Measurements from ENCODE around the gene C1QTNF2.

Gene C1QTNF2

DNA sequence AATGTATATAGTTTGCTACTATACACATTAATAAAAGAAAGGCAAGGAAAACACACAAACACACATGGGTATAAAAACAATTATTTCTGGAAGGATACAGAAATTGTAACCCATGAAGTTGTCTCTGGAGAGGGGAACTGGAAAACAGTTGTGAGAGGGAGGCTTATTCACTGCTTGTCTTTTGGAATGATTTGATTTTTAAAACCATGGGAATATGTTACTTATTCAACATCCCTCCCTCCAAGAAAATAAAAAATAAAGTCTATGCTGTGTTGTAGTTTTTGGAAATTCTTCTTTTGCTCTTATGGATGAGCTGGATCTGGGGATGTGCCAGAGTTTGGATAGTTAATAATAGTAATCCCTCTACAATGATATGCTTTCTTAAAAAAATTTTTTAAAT, 6.0 kb upstream of the C1QTNF2 start:
- FAIRE-seq = no peak
- no peak for DNase-seq (ENCODE audit: extremely low spot score, insufficient read length, low read depth)

GRCh38 chr5:160375701-160376100, 5.3 kb upstream of the C1QTNF2 start:
- DNase-seq (ENCODE audit: extremely low spot score, insufficient read length, low read depth) = no peak
- no peak for FAIRE-seq

- FAIRE-seq = no peak
- DNase-seq (ENCODE audit: extremely low spot score, insufficient read length, low read depth) = no peak
Observed at GRCh38 chr5:160375166-160375565, 4.7 kb upstream of the C1QTNF2 start.

DNA sequence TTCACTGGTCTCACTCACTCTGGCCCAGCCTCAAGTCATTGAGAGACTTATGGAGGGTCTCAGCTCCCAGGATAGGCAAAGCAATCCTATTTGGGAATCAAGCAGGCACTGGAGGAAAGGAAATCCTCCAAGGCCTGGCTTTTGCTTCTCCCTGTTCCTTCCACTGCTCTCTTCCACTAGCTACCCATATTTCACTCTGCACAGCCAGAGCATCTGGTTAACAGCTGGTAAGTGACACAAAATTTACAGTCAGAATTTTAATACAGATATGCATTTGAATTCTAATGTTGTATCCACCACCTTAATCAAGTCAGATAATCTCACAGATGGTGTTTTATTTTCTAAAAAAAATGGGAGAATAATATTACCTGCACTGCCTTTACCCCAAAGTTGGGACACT, 868 bp upstream of the C1QTNF2 start:
- DNase-seq (ENCODE audit: extremely low spot score, insufficient read length, low read depth) (no peak), FAIRE-seq (no peak)

DNA sequence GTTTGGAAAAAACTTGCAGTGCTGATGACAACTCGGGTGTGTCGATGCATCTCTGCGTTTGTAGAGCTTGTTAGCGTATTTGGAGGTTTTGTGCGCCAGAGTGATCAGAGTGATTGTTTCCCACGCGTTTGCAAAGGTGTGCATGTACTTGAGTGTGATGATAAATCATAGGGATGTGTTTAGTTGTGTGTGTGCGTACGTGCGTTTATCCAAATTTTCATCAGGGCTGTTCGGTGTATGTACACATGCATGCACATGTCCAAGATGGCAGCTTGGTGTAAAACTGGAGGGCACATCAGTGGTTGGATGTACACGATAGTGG, 248 bp upstream of the C1QTNF2 start:
- no peak for FAIRE-seq

DNA sequence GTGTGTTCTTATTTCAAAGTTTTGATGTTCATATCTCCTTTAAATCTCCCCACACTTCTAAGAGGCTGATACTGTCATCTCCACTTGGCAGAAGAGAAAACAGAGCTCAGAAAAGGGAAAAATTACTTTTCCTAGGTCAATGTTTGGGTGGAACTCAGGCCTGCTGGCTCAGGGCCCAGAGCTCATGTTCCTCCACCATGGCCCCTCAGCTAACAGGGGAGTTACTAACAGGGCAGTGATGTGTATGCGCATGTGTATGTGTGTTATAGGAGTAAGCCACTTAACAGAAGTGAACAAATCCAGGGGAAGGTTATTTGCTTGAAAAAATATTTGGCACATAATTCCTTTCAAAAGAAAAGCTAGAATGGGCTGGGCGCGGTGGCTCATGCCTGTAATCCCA, 2.5 kb downstream of the C1QTNF2 start:
- no peak for DNase-seq (ENCODE audit: extremely low spot score, insufficient read length, low read depth)
- no peak for FAIRE-seq

More for the DNA sequence above, 248 bp upstream of the C1QTNF2 start:
- no peak for DNase-seq (ENCODE audit: extremely low spot score, insufficient read length, low read depth)

GRCh38 chr5:160367261-160367660, 3.2 kb downstream of the C1QTNF2 start:
- DNase-seq (ENCODE audit: extremely low spot score, insufficient read length, low read depth) (no peak), FAIRE-seq (no peak)

DNA sequence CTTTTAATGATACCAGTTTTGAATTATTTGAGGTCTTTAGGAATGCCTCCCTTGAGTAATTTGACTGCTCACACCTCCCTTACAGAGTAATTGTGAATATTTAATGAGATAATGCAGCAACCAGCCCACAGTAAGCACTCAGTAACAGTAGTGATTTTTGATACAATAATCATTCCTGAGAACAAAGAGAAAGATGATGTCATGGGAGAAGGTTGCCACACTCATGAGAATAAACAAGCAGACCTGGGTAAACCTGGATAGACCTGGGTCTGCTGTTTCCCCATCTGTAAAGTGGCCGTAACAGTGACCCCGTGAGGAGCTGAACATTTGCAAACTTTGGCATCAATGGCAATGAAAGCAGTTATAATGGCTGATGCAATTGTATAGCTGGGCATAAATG, 4.2 kb downstream of the C1QTNF2 start:
- no peak for FAIRE-seq

DNA sequence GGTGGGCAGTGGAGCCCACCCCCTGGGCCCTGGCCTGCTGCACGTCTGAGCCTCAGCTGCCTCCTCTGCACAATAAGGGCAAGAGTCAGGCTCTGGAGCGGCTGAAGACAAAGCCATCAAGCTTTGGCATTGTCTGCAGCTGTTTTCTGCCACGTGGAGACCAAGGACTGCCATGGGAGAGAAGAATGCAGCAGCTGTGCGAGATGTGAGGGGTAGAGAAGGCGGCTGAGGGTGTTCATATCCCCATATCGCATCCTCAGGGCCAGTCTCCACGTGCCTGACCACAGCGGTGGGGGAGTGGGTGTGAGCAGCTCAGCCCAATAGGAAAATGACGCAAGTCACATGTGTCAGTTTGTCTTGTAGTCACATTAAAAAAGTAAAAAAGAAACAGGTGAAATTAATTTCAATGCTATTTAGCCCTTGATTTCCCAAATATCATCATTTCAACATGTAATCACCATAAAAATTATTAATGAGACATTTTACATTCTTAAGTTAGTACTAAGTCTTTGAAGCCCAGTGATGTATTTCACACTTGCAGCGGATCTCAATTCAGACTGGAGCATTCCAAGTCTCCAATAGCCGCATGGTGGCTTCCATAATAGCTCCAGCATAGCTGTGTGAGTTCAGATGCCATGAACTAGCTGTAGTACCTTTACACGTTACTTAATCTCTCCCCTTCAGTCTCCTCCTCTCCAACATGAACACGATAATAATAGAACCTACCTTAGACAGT, 6.6 kb downstream of the C1QTNF2 start:
- DNase-seq (ENCODE audit: extremely low spot score, insufficient read length, low read depth) (no peak), FAIRE-seq (no peak)

More for the DNA sequence above, 4.2 kb downstream of the C1QTNF2 start:
- DNase-seq (ENCODE audit: extremely low spot score, insufficient read length, low read depth) = no peak

DNA sequence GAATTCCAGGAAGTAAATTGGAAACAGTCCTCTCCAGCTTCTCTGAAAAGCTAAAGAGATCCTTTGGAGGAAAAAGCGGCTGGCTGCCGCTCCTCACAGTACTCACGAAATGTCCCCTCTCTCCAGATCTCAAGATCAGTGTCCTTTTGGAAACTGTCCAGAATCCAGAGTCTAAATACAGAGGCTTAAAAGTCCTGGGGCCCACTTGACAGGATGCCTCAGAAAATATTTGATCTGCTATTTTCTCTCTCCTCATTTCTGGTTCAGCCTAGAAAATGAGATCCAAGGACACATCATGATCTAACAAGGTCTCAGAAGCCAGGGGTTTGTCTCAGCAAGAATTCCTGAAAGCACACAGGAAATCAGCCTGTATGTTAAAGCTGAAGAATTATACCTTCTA, 7.2 kb downstream of the C1QTNF2 start:
- FAIRE-seq (no peak), DNase-seq (ENCODE audit: extremely low spot score, insufficient read length, low read depth) (no peak)

DNA sequence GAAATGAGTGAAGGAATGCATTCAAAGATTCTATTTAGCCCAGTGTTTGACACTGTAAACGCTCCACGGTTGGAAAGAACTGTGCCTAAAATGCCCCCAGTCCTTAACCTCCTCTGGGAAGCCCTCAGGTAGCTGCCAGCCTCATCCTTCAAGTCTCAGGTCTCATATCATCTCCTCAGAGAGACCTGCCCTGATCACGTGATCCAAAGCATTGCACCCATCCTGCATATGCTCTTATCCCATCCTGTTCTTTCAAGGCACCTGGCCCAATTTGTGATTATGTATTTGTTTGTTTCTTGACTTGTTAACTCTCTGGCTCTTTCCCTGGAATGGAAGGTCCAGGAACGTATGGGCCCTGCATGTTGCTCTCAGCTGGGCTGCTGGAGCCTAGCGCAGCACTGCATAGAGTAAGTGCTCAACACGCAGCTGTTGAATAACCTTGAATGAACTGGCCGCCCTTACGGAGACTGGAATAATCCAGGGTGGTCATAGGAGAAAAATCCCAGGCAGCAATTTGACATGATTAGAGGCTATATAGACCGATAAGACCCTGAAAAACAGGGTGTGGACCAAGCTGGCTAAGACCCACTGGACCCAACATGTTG, 8.7 kb downstream of the C1QTNF2 start:
- FAIRE-seq (no peak), DNase-seq (ENCODE audit: extremely low spot score, insufficient read length, low read depth) (no peak)

- FAIRE-seq (no peak), DNase-seq (ENCODE audit: extremely low spot score, insufficient read length, low read depth) (no peak)
Observed at GRCh38 chr5:160360310-160360709, 10.1 kb downstream of the C1QTNF2 start.

GRCh38 chr5:160359816-160360215, 10.6 kb downstream of the C1QTNF2 start:
- no peak for FAIRE-seq

DNA sequence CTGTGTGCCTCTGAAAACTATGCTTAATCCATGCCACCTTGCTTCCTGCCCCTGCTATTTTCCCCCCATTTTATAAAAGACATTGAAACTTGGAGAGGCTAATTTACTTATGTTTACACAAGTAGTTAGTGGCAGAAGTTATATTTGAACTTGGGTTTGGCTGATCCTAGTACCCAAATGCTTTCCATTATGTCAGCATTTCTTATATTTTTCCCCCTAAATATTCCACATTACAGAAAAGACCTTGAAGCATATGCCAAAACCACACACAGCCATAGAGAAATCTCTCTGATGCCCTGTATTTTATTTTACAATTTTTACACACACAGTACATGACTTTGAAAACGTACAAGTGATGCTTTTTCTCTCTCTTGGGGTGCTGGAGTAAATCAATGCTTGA, 11.2 kb downstream of the C1QTNF2 start:
- no peak for DNase-seq (ENCODE audit: extremely low spot score, insufficient read length, low read depth)
- no peak for FAIRE-seq

More at GRCh38 chr5:160359816-160360215, 10.6 kb downstream of the C1QTNF2 start:
- DNase-seq (ENCODE audit: extremely low spot score, insufficient read length, low read depth) = no peak

- no peak for DNase-seq (ENCODE audit: extremely low spot score, insufficient read length, low read depth)
- FAIRE-seq = no peak
Observed at GRCh38 chr5:160357861-160358411, 12.5 kb downstream of the C1QTNF2 start.

DNA sequence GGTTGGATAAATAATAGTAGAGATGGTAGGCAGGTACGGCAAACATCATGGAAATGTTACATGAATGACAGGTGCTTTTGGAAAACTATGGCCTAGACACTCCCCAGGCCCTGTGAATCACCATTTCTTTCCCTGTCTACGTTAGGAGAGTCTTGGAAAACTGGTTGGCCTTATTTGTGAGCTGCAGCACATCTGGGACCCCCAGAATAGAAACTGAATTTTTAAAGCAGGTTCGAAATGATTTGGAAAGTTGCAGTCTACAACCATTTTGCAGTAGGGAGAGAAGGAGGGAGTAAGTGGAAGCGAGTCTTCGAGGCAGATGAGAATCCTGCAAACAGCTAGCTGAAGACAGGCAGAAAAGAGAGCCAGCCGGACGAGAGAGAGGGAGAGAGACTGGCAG, 13.0 kb downstream of the C1QTNF2 start:
- DNase-seq (ENCODE audit: extremely low spot score, insufficient read length, low read depth) (no peak), FAIRE-seq (no peak)

DNA sequence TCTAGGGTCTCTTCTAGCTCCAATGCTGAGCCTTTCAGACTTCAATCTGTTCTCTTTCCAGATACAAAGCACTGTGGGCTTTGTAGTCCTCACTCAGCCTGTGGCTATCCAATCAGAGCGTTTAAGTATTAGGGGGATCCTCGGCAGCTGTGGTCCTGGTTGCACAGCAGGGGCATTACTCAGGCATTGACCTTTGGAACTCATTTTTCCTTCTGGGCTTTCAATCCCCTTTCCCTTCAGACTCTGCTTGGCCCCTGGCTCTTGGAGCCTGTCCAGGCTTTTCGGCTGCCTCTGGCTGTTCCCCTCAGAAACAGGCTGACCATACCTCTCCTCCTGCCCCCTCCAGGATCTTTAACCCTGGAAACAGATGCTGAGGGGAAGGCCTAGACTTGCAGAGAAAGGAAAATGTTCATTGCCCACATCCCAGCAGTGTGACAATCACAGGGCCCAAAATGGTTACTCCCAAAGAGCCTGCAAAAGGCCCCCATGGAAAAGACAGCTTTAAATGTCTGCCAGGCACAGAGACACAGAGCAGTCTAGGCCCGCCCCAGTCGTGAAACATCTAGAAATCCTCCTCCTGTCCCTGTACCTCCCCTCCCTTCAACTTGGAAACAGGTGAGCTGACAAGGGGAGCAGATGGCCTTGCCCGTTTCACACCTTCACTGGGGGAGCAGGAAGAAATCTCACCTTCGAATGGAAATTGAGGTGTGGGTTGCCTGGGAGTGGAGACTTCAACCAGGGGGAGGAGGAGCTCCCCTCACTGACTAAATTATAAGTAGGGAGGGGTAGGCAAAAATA, 13.7 kb downstream of the C1QTNF2 start:
- FAIRE-seq (no peak), DNase-seq (ENCODE audit: extremely low spot score, insufficient read length, low read depth) (no peak)

GRCh38 chr5:160354666-160355065, 15.8 kb downstream of the C1QTNF2 start:
- FAIRE-seq (no peak), DNase-seq (ENCODE audit: extremely low spot score, insufficient read length, low read depth) (no peak)

GRCh38 chr5:160353379-160353778, 17.0 kb downstream of the C1QTNF2 start:
- FAIRE-seq (no peak), DNase-seq (ENCODE audit: extremely low spot score, insufficient read length, low read depth) (no peak)

DNA sequence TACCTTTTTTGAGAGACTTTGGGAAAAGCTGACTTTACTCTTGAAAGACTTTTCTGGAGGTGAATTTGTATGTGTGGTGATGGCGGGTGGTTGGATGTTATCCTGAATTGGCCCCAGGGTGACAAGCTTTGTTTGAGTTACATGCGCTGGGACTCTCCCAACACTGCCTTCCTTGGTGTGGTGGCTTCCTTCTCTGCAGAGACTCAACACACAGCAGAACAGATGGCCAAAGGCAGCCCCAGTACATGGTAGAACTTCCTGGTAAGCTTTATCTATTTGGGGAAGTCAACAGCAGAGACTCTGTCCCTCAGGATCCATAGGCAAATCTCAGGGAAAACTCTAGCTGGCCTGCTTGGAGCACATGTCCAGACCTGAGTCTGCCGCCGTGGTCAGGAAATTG, 18.1 kb downstream of the C1QTNF2 start:
- FAIRE-seq (no peak), DNase-seq (ENCODE audit: extremely low spot score, insufficient read length, low read depth) (no peak)

DNA sequence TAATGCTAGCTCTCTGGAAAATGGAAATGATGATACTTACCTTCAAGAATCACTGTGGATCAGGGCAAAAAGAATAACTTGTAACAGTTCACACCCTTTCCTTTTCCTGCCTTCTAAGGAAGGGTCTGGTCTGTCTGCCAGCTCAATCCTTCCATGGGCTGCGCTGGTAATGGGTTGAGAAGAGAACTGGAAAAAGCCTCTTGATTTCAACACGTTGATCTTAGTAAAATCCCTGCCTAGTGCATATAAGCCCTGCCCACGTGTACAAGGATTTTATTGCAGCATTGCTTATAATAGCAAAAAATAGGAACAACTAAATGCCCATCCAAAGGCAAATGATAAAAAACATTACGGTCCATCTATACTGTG, 20.5 kb downstream of the C1QTNF2 start:
- no peak for FAIRE-seq
- DNase-seq (ENCODE audit: extremely low spot score, insufficient read length, low read depth) = no peak

Measured in GM18507 (cell line).